Bronchial epithelial cell (primary cell): ENCODE measurements around the gene TMEM250. TPM values are rescaled to one million over a fixed set of nuclear protein-coding genes. Genes with fewer than 3 reads are reported as not detected.
"Not testable (repeated sequence)": the region's sequence is repeated elsewhere in the genome, so short reads cannot be mapped to it uniquely, and the experiment has no call there.

Source experiments
- DNase-seq: peaks from one replicate; pipeline ENCODE4 v3.0.0-alpha.2; 2010; ENCODE audit warnings: low read depth
- FAIRE-seq: peaks from 2 replicates; lab custom pipeline; 2011; peaks lifted over from hg19 to GRCh38; lab: Jason Lieb, UNC
- H3K27me3 ChIP-seq: 2 replicates; pipeline ENCODE4 v1.5.1; 2011; ENCODE audit warnings: low read length; ENCODE audit not compliant: control insufficient read depth, insufficient read depth
- H3K36me3 ChIP-seq: 2 replicates; pipeline ENCODE4 v1.5.1; 2011; ENCODE audit warnings: low read length; ENCODE audit not compliant: control insufficient read depth, insufficient read depth
- H3K4me3 ChIP-seq: 2 replicates; pipeline ENCODE4 v1.5.1; 2011; ENCODE audit warnings: mild to moderate bottlenecking, low read depth, low read length, control low read depth
- CTCF ChIP-seq: IDR thresholded peaks from 2 replicates; pipeline ENCODE4 v1.5.1; 2011; ENCODE audit warnings: mild to moderate bottlenecking, moderate library complexity, low read length, control low read depth, inconsistent platforms; ENCODE audit not compliant: insufficient read depth, severe bottlenecking
- total RNA-seq: library from RNA; depleted of rRNA; stranded (reverse); fragments of >200 nt; gene quantifications from 2 replicates; pipeline ENCODE4 v1.2.1, GENCODE V29; 2014

TMEM250 gene
- total RNA-seq, 1 donor from 2014 or later = 67.9 TPM

GRCh38 chr9:136152931-136153330 lies 34.3 kb upstream of the TMEM250 start:
- FAIRE-seq (no peak), DNase-seq (no peak)
- Histone ChIP-seq H3K27me3 (peaks cover 2% of the 10 kb centered on the region), H3K4me3 (no peak overlapping the region), H3K36me3 (no peaks in the 10 kb centered on the region)
- TF ChIP-seq CTCF = no peak

GRCh38 chr9:136152543-136152866 lies 33.8 kb upstream of the TMEM250 start:
- no peak for TF ChIP-seq CTCF
- DNase-seq (no peak), FAIRE-seq (peak; percentile 32)
- Histone ChIP-seq H3K4me3 (no peak overlapping the region), H3K36me3 (no peaks in the 10 kb centered on the region), H3K27me3 (peaks cover 4% of the 10 kb centered on the region)

GRCh38 chr9:136151848-136152542 lies 33.3 kb upstream of the TMEM250 start:
- DNase-seq (no peak), FAIRE-seq (no peak)
- peaks cover 7% of the 10 kb centered on the region for H3K27me3 ChIP-seq

GRCh38 chr9:136151214-136151804 lies 32.6 kb upstream of the TMEM250 start:
- no peak for DNase-seq
- no peak overlapping the region for H3K4me3 ChIP-seq
- FAIRE-seq = no peak
- peaks cover 10% of the 10 kb centered on the region for H3K27me3 ChIP-seq
- no peak for TF ChIP-seq CTCF
- no peaks in the 10 kb centered on the region for H3K36me3 ChIP-seq

More at GRCh38 chr9:136151848-136152542, 33.3 kb upstream of the TMEM250 start:
- H3K4me3 ChIP-seq = no peak overlapping the region
- no peak for TF ChIP-seq CTCF
- H3K36me3 ChIP-seq = no peaks in the 10 kb centered on the region

GRCh38 chr9:136150664-136151213 lies 32.1 kb upstream of the TMEM250 start:
- FAIRE-seq = peak; percentile 98
- H3K27me3 ChIP-seq = peaks cover 11% of the 10 kb centered on the region
- not testable (repeated sequence) for DNase-seq, H3K36me3 ChIP-seq, H3K4me3 ChIP-seq

- TF ChIP-seq CTCF = no peak
- H3K4me3 ChIP-seq = no peak overlapping the region
- H3K36me3 ChIP-seq = no peaks in the 10 kb centered on the region
- no peak for FAIRE-seq
- peaks cover 11% of the 10 kb centered on the region for H3K27me3 ChIP-seq
- no peak for DNase-seq
Observed at GRCh38 chr9:136149853-136150252, 31.2 kb upstream of the TMEM250 start.
